ENCODE data around the gene EIF4E2.

EIF4E2 gene

DNA sequence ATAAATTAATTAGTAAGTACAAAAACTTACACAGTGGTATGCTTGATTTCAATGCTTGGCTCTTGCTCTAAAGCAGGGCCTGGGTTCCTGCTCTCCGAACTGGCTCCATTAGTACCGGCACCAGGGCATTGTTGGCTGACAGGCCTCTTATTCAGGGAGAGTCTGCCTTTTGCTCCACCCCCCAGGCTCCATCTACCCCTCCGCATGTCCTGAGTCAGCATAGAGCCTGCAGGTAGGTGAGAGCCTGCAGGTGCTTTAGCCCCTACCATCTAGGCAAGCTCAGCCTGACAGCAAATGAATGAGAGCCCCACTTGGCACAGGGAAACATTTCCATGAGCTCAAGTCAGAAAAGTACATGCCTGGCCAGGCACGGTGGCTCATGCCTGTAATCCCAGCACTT, 47.8 kb downstream of the EIF4E2 start:
- H3K4me3 ChIP-seq (ENCODE audit: low read depth, low read length) = no peak overlapping the region
- TF ChIP-seq, protein P1, sequence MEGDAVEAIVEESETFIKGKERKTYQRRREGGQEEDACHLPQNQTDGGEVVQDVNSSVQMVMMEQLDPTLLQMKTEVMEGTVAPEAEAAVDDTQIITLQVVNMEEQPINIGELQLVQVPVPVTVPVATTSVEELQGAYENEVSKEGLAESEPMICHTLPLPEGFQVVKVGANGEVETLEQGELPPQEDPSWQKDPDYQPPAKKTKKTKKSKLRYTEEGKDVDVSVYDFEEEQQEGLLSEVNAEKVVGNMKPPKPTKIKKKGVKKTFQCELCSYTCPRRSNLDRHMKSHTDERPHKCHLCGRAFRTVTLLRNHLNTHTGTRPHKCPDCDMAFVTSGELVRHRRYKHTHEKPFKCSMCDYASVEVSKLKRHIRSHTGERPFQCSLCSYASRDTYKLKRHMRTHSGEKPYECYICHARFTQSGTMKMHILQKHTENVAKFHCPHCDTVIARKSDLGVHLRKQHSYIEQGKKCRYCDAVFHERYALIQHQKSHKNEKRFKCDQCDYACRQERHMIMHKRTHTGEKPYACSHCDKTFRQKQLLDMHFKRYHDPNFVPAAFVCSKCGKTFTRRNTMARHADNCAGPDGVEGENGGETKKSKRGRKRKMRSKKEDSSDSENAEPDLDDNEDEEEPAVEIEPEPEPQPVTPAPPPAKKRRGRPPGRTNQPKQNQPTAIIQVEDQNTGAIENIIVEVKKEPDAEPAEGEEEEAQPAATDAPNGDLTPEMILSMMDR (IDR thresholded peaks at IDR 0.05; ENCODE audit: borderline replicate concordance, insufficient read depth, low read depth, low read length) = no peak

DNA sequence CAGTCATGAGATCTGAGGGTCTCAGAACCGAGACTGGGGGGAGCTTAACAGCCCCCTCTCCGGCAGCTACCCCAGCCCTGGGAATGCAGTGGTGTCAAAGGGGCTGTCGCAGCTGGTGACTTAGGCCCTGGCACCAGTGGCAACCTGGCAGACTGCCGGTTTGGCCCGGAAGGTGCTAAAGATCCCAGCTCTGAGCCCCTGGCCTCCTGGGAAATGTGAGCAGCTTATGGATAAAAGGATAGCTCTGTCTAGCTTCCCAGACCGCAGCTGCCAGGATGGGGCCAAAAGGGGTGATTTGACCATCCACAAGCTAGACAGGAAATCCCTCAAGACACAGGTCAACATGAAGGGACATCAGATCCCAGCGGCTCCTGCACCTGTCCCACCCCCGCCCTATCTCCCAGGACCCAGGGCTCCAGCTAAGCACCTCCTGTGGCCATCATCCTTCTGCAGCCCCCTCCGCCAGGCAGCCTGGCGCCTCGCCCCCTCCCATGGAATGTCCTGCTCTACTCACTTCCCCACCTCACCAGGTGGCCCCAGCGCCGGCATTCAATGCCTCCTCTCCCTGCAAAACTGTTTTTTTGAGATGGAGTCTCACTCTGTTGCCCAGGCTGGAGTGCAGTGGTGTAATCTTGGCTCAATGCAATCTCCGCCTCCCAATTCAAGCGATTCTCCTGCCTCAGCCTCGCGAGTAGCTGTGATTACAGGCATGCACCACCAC, 49.7 kb downstream of the EIF4E2 start:
- no peak overlapping the region for H3K4me3 ChIP-seq (ENCODE audit: low read depth, low read length)
- TF ChIP-seq, protein P1 (IDR thresholded peaks at IDR 0.05; ENCODE audit: borderline replicate concordance, insufficient read depth, low read depth, low read length) = no peak

DNA sequence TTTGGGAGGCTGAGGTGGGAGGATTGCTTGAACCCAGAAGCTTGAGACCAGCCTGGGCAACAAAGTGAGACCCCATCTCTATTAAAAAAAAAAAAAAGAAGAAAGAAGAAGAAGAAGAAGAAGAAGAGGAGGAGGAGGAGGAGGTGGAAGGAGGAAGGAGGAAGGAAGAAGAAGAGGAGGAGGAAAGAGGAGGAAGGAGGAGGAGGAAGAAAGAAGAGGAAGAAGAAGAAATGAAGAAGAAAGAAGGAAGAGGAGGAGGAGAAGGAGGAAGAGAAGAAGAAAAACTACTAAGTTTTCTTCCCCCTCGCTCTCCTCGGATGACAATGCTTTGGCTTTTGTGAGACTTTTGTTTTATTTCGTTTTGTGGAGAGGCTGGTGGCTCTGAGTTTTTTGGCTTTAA, 52.8 kb downstream of the EIF4E2 start:
- TF ChIP-seq, protein P1 (IDR thresholded peaks at IDR 0.05; ENCODE audit: borderline replicate concordance, insufficient read depth, low read depth, low read length) = no peak
- H3K4me3 ChIP-seq (ENCODE audit: low read depth, low read length) = no peak overlapping the region

DNA sequence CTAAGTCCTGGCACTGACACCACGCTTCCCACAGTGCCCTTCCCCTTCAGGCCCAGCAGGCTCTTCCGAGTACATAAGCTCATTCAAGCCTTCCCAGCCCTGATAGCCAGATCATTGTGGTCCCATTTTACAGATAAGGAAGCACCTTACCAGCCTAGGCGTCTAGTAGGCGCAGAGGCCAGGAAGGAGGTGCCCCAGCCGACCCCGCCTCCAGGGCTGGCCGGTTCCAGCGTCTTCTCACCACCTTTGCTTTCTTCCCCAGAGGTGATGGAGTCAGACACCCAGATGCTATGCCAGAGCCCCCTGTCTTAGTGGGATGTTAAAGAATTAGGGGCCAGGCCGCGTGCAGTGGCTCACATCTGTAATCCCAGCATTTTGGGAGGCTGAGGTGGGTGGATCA, 54.0 kb downstream of the EIF4E2 start:
- TF ChIP-seq, protein P1 (IDR thresholded peaks at IDR 0.05; ENCODE audit: borderline replicate concordance, insufficient read depth, low read depth, low read length) = no peak
- no peak overlapping the region for H3K4me3 ChIP-seq (ENCODE audit: low read depth, low read length)

DNA sequence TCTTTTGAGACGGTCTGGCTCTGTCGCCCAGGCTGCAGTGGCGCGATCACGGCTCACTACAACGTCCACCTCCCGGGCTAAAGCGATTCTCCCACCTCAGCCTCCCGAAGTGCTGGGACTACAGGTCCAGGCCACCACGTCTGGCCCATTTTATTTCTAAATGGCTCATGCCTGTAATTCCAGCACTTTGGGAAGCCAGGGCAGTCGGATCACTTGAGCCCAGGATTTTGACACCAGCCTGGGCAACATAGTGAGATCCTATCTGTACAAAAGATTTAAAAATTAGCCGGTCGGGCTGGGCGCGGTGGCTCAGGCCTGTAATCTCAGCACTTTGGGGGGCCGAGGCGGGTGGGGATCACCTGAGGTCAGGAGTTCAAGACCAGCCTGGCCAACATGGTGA, 56.5 kb downstream of the EIF4E2 start:
- no peak overlapping the region for H3K4me3 ChIP-seq (ENCODE audit: low read depth, low read length)
- TF ChIP-seq, protein P1 (IDR thresholded peaks at IDR 0.05; ENCODE audit: borderline replicate concordance, insufficient read depth, low read depth, low read length) = no peak

DNA sequence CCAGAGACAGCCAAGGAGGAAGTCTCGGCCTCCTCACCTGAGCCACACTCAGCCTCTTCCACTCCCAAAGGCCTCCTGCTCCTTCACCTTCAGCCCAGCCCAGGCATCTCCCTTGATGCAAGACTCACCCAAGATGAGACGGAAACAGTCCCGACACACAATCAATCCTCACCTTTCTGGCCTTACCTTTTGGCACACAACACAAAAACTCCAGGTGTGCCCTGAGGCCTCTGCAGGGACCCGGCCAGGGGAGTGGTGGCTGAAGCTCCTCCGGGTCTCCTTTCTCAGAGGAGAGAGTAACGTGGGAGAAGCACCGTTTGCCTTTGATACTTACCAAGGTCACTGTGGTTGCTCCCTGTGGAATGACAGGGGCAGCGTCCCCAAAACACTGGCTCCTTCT, 59.1 kb downstream of the EIF4E2 start:
- TF ChIP-seq, protein P1 (IDR thresholded peaks at IDR 0.05; ENCODE audit: borderline replicate concordance, insufficient read depth, low read depth, low read length) = no peak

DNA sequence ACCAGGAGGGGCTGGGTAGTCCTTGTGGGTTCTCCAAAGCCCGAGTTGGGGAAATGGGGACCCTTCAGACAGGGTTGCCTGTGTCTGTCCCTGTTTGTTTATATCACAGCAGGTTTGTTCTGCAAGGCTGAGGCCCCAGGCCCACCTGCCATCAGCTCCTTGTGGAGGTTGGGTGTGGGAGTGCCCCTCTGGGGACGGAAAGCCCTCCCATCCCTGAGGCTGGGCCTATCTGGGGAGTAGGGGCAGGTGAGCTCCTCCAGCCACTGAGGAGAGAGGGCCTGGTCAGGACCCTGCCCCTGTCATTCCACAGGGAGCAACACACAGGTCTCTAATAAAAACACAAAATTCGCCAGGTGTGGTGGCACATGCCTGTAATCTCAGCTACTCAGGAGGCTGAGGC, 59.6 kb downstream of the EIF4E2 start:
- no peak overlapping the region for H3K4me3 ChIP-seq (ENCODE audit: low read depth, low read length)
- TF ChIP-seq, protein P1 (IDR thresholded peaks at IDR 0.05; ENCODE audit: borderline replicate concordance, insufficient read depth, low read depth, low read length) = no peak

More for the DNA sequence above, 59.1 kb downstream of the EIF4E2 start:
- no peak overlapping the region for H3K4me3 ChIP-seq (ENCODE audit: low read depth, low read length)

Measured in GM12875 (cell line).